GM21619 (cell line): ENCODE results near the gene ZDHHC13.

Source experiments
- ATAC-seq: cut with Tn5 transposase; IDR thresholded peaks from one replicate; pipeline ENCODE4 v1.9.1; 2021; ENCODE audit not compliant: unreplicated experiment

The ZDHHC13 gene

GRCh38 chr11:19116971-19117759 lies at the start of gene ZDHHC13:
Gene ZDHHC13, plus strand, starts transcription at chr11:19117168. Its CDS starts 82 bp downstream, at chr11:19117250.
- peak; percentile 99 for ATAC-seq

- ATAC-seq, result peak; percentile 98
Observed at GRCh38 chr11:19071255-19071654, 45.7 kb upstream of the ZDHHC13 start.

GRCh38 chr11:19072464-19072863 lies 44.5 kb upstream of the ZDHHC13 start:
- no peak for ATAC-seq

- no peak for ATAC-seq
Observed at GRCh38 chr11:19073454-19074415, 43.2 kb upstream of the ZDHHC13 start.

GRCh38 chr11:19075636-19076035 lies 41.3 kb upstream of the ZDHHC13 start:
- ATAC-seq, result no peak

- ATAC-seq, result peak; percentile 69
Observed at GRCh38 chr11:19076744-19077589, 40.0 kb upstream of the ZDHHC13 start.

GRCh38 chr11:19077965-19078364 lies 39.0 kb upstream of the ZDHHC13 start:
- no peak for ATAC-seq

- no peak for ATAC-seq
Observed at GRCh38 chr11:19079643-19080440, 37.1 kb upstream of the ZDHHC13 start.

- no peak for ATAC-seq
Observed at GRCh38 chr11:19080579-19080993, 36.4 kb upstream of the ZDHHC13 start.

- no peak for ATAC-seq
Observed at GRCh38 chr11:19083166-19083565, 33.8 kb upstream of the ZDHHC13 start.

- ATAC-seq, result no peak
Observed at GRCh38 chr11:19084661-19085315, 32.2 kb upstream of the ZDHHC13 start.

- ATAC-seq, result no peak
Observed at GRCh38 chr11:19087658-19088057, 29.3 kb upstream of the ZDHHC13 start.

- no peak for ATAC-seq
Observed at GRCh38 chr11:19088791-19089190, 28.2 kb upstream of the ZDHHC13 start.

GRCh38 chr11:19089421-19089820 lies 27.5 kb upstream of the ZDHHC13 start:
- ATAC-seq, result no peak

- ATAC-seq, result no peak
Observed at GRCh38 chr11:19091366-19091765, 25.6 kb upstream of the ZDHHC13 start.

- ATAC-seq, result no peak
Observed at GRCh38 chr11:19092342-19092741, 24.6 kb upstream of the ZDHHC13 start.

GRCh38 chr11:19092850-19093249 lies 24.1 kb upstream of the ZDHHC13 start:
- ATAC-seq, result no peak

- ATAC-seq, result no peak
Observed at GRCh38 chr11:19093976-19094375, 23.0 kb upstream of the ZDHHC13 start.

GRCh38 chr11:19094859-19095258 lies 22.1 kb upstream of the ZDHHC13 start:
- no peak for ATAC-seq

GRCh38 chr11:19099093-19099492 lies 17.9 kb upstream of the ZDHHC13 start:
- no peak for ATAC-seq
